Endothelial cell (in vitro differentiated cells): ENCODE data around the gene KIAA0040. TPM values are rescaled to one million over a fixed set of nuclear protein-coding genes. Genes with fewer than 3 reads are reported as not detected.

Experiments
- DNase-seq: peaks from one replicate; pipeline ENCODE4 v3.0.0; 2021; ENCODE audit warnings: low spot score
- H3K27ac Mint-ChIP-seq: one replicate; pipeline ENCODE4 v1.8.0; 2021; ENCODE audit warnings: mixed read lengths, inconsistent platforms; ENCODE audit not compliant: unreplicated experiment
- H3K27me3 Mint-ChIP-seq: one replicate; pipeline ENCODE4 v1.8.0; 2021; ENCODE audit warnings: mild to moderate bottlenecking, moderate library complexity, mixed read lengths, inconsistent platforms; ENCODE audit not compliant: unreplicated experiment
- H3K36me3 Mint-ChIP-seq: one replicate; pipeline ENCODE4 v1.8.0; 2021; ENCODE audit warnings: mild to moderate bottlenecking, low read depth, mixed read lengths, inconsistent platforms; ENCODE audit not compliant: unreplicated experiment
- H3K4me1 Mint-ChIP-seq: one replicate; pipeline ENCODE4 v1.8.0; 2021; ENCODE audit warnings: mild to moderate bottlenecking, mixed read lengths, inconsistent platforms; ENCODE audit not compliant: unreplicated experiment
- H3K4me3 Mint-ChIP-seq: one replicate; pipeline ENCODE4 v1.8.0; 2021; ENCODE audit warnings: mild to moderate bottlenecking, mixed read lengths, inconsistent platforms; ENCODE audit not compliant: unreplicated experiment
- H3K9me3 Mint-ChIP-seq: one replicate; pipeline ENCODE4 v1.8.0; 2021; ENCODE audit warnings: mixed read lengths, inconsistent platforms; ENCODE audit not compliant: unreplicated experiment
- long read RNA-seq: library from polyadenylated mRNA; unstranded; transcript quantifications from one replicate; pipeline ENCODE4 v2.0.0, GENCODE V29; 2020; ENCODE audit not compliant: unreplicated experiment
- total RNA-seq: library from RNA; stranded (reverse); fragmentation: NEBNext Ultra II Directional; extraction: Animal tissue kit (Norgen Biotek cat#: 25700); gene quantifications from one replicate; pipeline ENCODE4 v1.2.1, GENCODE V29; 2021; ENCODE audit not compliant: unreplicated experiment
- TF ChIP-seq, protein P1 (sequence below): fragments of 200-600 bp; sonication (generic); IDR thresholded peaks from one replicate; pipeline ENCODE4 v1.5.0; 2021; ENCODE audit warnings: antibody characterized with exemption; ENCODE audit not compliant: unreplicated experiment

Gene KIAA0040
- total RNA-seq = 4.1 TPM
- long read RNA-seq, full-length matches to known transcripts = 1 of 1 reads
- long read RNA-seq, partial matches to known transcripts = 0 of 1 reads
- long read RNA-seq, other reads (novel, unspliced or antisense) = 0 of 1 reads

DNA sequence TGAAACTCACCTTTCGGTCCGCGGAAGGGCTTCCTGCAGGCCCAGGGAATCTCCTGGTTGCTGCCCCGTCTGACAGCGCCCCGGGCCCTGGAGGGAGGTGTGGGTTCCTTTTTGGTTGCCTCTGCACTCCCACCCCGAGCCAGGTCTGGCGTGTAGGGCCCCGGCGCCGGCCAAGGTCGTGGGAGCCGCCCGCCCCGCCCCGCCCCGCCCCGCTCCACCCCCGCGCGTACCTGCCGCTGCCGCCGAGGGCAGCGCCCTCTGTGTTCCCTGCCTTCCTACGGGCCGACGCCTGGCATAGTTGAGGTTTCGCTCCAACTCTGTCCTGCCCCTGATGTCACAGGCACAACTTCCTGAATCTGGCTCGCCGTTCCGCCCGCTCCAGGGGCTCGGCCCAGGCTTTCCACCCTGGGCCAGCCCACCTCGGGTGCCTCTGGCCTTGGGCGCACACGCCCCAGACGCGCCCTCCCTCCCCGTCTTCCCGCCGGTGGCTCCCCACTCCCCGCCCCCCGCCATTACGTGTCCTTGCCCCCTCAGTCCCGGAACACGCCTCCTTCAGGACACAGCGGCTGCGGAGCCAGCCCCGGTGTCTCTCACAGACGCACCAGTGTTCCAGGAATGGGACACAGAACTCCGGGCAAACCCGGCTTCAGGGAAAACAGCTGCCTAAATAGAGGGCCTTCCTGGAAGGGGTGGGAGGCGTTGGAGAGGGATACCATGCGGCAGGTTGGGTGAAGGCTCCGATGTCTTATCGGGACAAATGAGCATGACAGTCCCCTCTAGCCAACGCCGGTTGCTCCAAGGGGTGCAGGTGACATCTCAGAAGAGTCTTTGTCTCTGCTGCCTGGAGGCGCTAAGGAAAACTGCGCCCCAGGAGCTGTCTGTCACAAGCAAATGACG lies at the start of gene KIAA0040:
Gene KIAA0040 (minus strand): TSS at position 147 of the 897 bp plus-strand sequence. CDS start 31,763 bp downstream, outside the sequence.
- peaks cover 26% of the 10 kb centered on the region for H3K4me1 Mint-ChIP-seq
- H3K4me3 Mint-ChIP-seq = peak within 1 kb of the TSS; percentile 92
- H3K9me3 Mint-ChIP-seq = no peaks in the 10 kb centered on the region
- no peaks in the 10 kb centered on the region for H3K27me3 Mint-ChIP-seq
- H3K27ac Mint-ChIP-seq = peak within 1 kb of the TSS; percentile 45
- TF ChIP-seq, protein P1, sequence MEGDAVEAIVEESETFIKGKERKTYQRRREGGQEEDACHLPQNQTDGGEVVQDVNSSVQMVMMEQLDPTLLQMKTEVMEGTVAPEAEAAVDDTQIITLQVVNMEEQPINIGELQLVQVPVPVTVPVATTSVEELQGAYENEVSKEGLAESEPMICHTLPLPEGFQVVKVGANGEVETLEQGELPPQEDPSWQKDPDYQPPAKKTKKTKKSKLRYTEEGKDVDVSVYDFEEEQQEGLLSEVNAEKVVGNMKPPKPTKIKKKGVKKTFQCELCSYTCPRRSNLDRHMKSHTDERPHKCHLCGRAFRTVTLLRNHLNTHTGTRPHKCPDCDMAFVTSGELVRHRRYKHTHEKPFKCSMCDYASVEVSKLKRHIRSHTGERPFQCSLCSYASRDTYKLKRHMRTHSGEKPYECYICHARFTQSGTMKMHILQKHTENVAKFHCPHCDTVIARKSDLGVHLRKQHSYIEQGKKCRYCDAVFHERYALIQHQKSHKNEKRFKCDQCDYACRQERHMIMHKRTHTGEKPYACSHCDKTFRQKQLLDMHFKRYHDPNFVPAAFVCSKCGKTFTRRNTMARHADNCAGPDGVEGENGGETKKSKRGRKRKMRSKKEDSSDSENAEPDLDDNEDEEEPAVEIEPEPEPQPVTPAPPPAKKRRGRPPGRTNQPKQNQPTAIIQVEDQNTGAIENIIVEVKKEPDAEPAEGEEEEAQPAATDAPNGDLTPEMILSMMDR = no peak
- peak; percentile 56 for DNase-seq
- no peaks in the 10 kb centered on the region for H3K36me3 Mint-ChIP-seq

DNA sequence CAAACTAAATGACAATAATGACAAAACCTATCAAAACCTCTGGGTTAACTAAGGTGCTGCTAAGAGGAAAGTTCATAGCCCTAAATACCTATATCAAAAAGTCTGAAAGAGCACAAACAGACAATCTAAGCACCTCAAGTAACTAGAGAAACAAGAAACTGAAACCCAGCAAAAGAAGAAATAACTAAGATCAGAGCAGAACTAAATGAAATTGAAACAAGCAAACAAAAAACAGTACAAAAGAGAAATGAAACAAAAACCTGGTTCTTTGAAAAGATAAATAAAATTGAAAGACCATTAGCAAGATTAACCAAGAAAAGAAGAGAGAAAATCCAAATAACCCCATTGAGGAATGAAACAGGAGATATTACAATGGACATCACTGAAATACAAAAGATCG lies 44.8 kb upstream of the KIAA0040 start:
- H3K4me1 Mint-ChIP-seq = no peaks in the 10 kb centered on the region
- TF ChIP-seq, protein P1 = no peak
- no peak overlapping the region for H3K4me3 Mint-ChIP-seq
- no peak for DNase-seq
- H3K9me3 Mint-ChIP-seq = no peaks in the 10 kb centered on the region
- H3K36me3 Mint-ChIP-seq = no peaks in the 10 kb centered on the region
- H3K27me3 Mint-ChIP-seq = peaks cover 2% of the 10 kb centered on the region
- H3K27ac Mint-ChIP-seq = no peak overlapping the region

DNA sequence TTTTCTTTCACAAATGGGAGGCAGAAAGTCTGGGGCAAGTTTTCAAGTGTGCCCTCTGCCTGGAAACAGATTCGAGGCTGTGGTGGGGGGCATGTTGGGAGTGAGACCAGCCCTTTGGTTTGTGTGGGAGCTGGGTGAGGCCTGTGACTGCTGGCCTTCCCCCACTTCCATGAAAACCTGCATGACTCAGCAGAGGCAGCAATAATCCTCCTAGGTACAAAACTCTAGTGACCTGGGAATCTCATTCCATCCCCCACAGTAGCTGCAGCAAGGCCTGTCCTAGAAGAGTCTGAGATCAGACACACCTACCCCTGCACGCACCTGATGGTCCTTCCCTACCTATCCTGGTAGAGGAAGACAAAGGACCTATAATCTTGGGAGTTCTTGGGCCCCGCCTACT lies 42.1 kb upstream of the KIAA0040 start:
- H3K9me3 Mint-ChIP-seq = no peaks in the 10 kb centered on the region
- peaks cover 2% of the 10 kb centered on the region for H3K27me3 Mint-ChIP-seq
- DNase-seq = no peak
- no peak overlapping the region for H3K4me3 Mint-ChIP-seq
- H3K27ac Mint-ChIP-seq = no peak overlapping the region
- TF ChIP-seq, protein P1 = no peak
- no peaks in the 10 kb centered on the region for H3K4me1 Mint-ChIP-seq
- H3K36me3 Mint-ChIP-seq = no peaks in the 10 kb centered on the region

- TF ChIP-seq, protein P1 = no peak
- no peaks in the 10 kb centered on the region for H3K9me3 Mint-ChIP-seq
- H3K27me3 Mint-ChIP-seq = peaks cover 2% of the 10 kb centered on the region
- no peak overlapping the region for H3K4me3 Mint-ChIP-seq
- no peaks in the 10 kb centered on the region for H3K36me3 Mint-ChIP-seq
- H3K4me1 Mint-ChIP-seq = peaks cover 4% of the 10 kb centered on the region
- no peak overlapping the region for H3K27ac Mint-ChIP-seq
- no peak for DNase-seq
Measured at GRCh38 chr1:175232335-175232734, 39.8 kb upstream of the KIAA0040 start.

DNA sequence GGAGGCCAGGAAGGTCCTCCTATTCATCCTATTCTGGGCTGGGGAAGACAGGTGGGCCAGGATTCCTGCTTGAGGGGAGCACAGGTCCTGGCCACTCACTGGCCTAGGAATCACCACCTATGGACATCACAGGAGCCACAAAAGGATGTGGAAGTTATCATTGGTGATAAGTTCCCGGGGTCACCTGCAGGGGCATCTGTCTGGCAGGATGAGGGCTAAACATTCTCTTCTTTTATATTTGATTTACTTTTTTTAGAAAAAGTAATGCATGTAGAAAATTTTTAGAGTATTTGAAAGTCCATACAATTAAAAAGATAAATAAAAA lies 33.2 kb upstream of the KIAA0040 start:
- Mint-ChIP-seq H3K27ac (no peak overlapping the region), H3K4me3 (no peak overlapping the region), H3K9me3 (no peaks in the 10 kb centered on the region), H3K4me1 (peaks cover 17% of the 10 kb centered on the region), H3K36me3 (no peaks in the 10 kb centered on the region), H3K27me3 (peaks cover 4% of the 10 kb centered on the region)
- DNase-seq = no peak
- TF ChIP-seq, protein P1 = peak; percentile 41
